GM12891 (cell line): ENCODE results near the gene BAHCC1.

Source experiments
- PAX5 ChIP-seq: IDR thresholded peaks from 2 replicates; pipeline ENCODE4 v1.6.1; 2011; ENCODE audit warnings: low read length, moderate library complexity, mild to moderate bottlenecking; ENCODE audit not compliant: insufficient read depth, severe bottlenecking
- POLR2A ChIP-seq: IDR thresholded peaks from 2 replicates; pipeline ENCODE4 v1.6.1; 2011; ENCODE audit warnings: low read depth, low read length, control low read depth
- POLR2AphosphoS5 ChIP-seq: IDR thresholded peaks from 2 replicates; pipeline ENCODE4 v1.6.1; 2011; ENCODE audit warnings: low read depth, low read length, control low read depth
- POU2F2 ChIP-seq: IDR thresholded peaks from 2 replicates; pipeline ENCODE4 v1.6.1; 2011; ENCODE audit warnings: low read depth, mild to moderate bottlenecking, control low read depth, low read length, moderate library complexity
- SPI1 ChIP-seq: IDR thresholded peaks from 2 replicates; pipeline ENCODE4 v1.6.1; 2011; ENCODE audit warnings: low read depth, low read length, control low read depth
- TAF1 ChIP-seq: IDR thresholded peaks from 2 replicates; pipeline ENCODE4 v1.6.1; 2011; ENCODE audit warnings: low read depth, low read length, control low read depth

GRCh38 chr17:81470270-81470943 lies 75.2 kb downstream of the BAHCC1 start:
- TF ChIP-seq POLR2A = no peak
- TF ChIP-seq POLR2AphosphoS5 = no peak
- TF ChIP-seq TAF1 = no peak
- TF ChIP-seq SPI1 = no peak
- TF ChIP-seq PAX5 = no peak
- no peak for TF ChIP-seq POU2F2
